HS-27A (cell line): ENCODE measurements around the gene XPA.

Experiments used
- DNase-seq: peaks from one replicate; pipeline ENCODE4 v3.0.0-alpha.2; 2012; ENCODE audit warnings: low read depth, missing footprints

The XPA gene

DNA sequence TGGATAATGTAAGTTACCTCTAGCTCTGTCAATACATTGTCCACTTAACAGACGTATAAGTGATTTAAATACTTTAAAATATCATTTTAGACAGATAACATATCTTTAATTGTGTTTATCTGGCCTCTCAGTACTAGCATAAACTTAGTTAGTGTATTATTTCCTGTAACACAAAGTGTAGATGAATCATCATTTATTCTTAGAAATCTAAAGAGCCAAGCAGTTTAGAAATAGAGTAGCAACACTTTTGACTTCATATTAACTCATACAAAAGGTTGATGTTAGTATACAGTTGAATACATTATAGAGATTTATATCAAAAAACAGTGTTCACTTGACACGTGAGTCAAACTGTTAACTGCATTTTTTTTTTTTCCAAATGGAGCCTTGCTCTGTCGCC, 45.5 kb downstream of the XPA start:
- no peak for DNase-seq

GRCh38 chr9:97647996-97648395, 49.1 kb downstream of the XPA start:
- DNase-seq: no peak

GRCh38 chr9:97645720-97646119, 51.4 kb downstream of the XPA start:
- no peak for DNase-seq

DNA sequence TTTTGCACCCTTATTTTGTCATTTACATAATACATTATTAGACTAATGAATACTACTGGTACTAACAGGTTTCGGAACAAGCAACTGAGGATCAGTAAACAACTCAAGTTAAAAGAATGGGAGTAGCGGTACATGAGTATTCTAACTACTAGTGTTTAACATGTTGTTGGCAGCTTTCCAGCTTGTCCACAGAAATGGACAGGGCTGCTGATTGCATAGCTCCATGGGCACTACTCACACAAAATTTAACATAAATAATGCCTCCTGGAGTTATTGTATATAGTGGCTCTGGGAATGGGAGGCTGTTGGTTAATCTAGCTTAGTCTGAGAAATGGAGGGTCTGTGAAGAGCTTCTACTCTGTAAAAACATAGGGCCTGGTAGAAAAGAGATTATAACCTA, 56.8 kb downstream of the XPA start:
- DNase-seq: no peak

GRCh38 chr9:97638666-97639065, 58.5 kb downstream of the XPA start:
- no peak for DNase-seq

DNA sequence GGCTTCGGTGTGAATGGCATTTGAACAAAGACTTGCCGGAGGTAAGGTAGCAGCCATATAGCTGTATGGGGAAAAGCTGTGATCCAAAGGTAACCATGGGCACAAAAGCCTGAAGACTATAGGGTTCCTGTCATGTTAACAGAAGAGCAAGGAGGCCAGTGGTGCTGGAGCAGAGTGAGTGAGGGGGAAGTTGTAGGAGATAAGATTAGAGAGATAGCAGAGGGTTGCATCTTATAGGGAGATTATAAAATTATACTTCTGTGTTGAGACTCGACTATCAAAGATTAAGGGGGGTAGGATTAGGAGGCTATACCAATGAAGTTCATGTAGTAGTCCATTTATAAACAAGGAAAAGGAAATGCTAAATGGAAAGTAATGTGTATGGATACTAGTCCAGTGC, 60.2 kb downstream of the XPA start:
- DNase-seq: no peak

- no peak for DNase-seq
Observed at GRCh38 chr9:97635026-97635425, 62.1 kb downstream of the XPA start.

DNA sequence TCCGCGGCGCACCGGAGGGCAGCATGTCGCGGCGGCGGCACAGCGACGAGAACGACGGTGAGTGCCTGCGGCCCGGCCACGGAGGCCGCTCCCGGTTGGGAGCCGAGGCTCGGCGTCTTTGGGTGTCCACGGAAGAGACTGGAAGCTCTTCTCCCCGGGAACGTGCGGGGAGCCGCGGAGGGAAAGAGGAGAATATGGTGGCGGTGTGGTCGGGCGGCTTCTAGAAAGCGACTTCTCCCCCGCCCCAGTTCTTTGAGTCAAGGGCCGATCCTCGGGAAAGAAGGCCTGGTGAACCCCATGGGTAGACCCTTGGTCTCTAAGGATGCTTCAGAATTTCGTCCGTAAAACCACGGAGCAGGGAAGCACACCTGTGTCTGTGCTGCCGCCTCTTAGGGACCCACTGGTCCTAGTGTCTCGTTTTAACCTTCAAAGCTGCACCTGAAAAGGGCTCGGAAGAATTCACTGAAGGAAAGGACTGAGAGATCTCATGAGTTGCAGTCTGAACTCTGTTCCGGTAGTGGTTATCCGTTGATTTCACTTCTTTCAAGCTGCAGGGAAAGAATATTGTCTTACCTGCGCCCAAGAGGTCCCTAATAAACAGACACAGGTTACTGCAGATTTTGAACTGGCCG, 63.2 kb downstream of the XPA start:
- DNase-seq: no peak

GRCh38 chr9:97632985-97633858, 63.9 kb downstream of the XPA start, which contains the start of the genes NCBP1 and TSTD2:
NCBP1 (plus strand) TSS chr9:97633821; CDS start chr9:97633882, 61 bp downstream.
TSTD2 (minus strand) TSS chr9:97633368; CDS start chr9:97627562, 5,806 bp downstream.
- peak; percentile 94 for DNase-seq

- DNase-seq: peak; percentile 76
Observed at GRCh38 chr9:97632248-97632984, 64.7 kb downstream of the XPA start.

GRCh38 chr9:97630591-97630990, 66.5 kb downstream of the XPA start:
- no peak for DNase-seq

GRCh38 chr9:97629156-97629555, 68.0 kb downstream of the XPA start:
- DNase-seq: no peak

DNA sequence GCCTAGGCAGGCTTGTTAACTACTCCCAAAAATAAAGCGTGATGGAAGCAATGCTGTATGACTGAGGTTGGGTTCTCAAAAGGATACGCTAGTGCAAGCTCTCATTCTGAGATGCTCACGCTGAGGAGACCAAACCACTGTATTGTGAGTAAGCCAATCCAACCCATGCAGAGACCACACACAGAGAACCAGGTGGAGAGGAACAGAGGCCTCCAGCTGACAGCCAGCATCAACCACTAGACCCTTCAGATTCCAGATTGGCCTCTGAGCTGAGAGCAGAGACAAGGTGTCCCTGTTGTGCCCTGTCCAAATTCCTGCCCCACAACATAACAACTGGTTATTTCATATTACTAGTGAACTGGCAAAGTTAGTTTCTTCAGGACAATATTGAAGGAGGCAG, 68.5 kb downstream of the XPA start:
- no peak for DNase-seq

DNA sequence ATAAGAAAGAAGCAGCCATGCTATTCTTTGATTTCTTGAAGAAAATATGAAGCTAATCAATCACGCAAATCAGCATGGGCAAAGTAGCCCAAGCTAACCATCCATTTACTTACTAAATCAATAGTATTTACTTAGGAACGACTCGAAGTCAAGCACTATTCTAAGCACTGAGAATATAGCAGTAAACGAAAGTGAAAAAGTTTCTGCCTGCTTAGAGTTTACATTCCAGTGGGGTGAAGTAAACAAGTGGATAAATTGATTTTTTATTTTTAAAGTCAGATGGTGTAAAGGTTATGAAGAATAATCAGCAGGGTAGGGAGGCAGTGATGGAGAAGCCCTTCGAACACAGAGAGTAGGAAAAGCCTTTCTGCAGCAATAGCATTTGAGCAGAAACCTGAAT, 69.5 kb downstream of the XPA start:
- no peak for DNase-seq

- DNase-seq: no peak
Observed at GRCh38 chr9:97625620-97626019, 71.5 kb downstream of the XPA start.
